OCI-LY7 (cell line): ENCODE results near the gene IRAK1. TPM values are rescaled to one million over a fixed set of nuclear protein-coding genes. Genes with fewer than 3 reads are reported as not detected.

ENCODE experiments used
- BruUV-seq: library from RNA; stranded (reverse); fragments of 400-500 nt; replicated peaks from 2 replicates; lab custom pipeline; 2021; lab: Mats Ljungman, UMichigan
- CTCF ChIA-PET: fragments of 300-600 bp; sonication (Branson Sonifier 250); formaldehyde crosslinking; loops from one replicate; lab custom pipeline; 2022; ENCODE audit warnings: antibody characterized with exemption; ENCODE audit not compliant: unreplicated experiment; lab: Charles Lee
- POLR2A ChIA-PET: fragments of 300-600 bp; sonication (Branson Sonifier 250); formaldehyde crosslinking; loops from one replicate; lab custom pipeline; 2022; ENCODE audit warnings: antibody characterized with exemption; lab: Charles Lee
- DNase-seq: peaks from one replicate; pipeline ENCODE4 v3.0.0-alpha.2; 2015; ENCODE audit warnings: low spot score
- H2AFZ ChIP-seq: fragments of 200-600 bp; sonication (generic), shearing (Covaris generic); 2 replicates; pipeline ENCODE4 v1.6.1; 2014; ENCODE audit warnings: mild to moderate bottlenecking, antibody characterized with exemption, low read length, moderate library complexity
- H3K27ac ChIP-seq: fragments of 200-600 bp; sonication (generic); 2 replicates; pipeline ENCODE4 v1.5.1; 2014; ENCODE audit warnings: mixed run types, low read depth, mild to moderate bottlenecking, moderate library complexity, low read length, inconsistent platforms; ENCODE audit not compliant: poor library complexity, severe bottlenecking
- H3K36me3 ChIP-seq: fragments of 200-600 bp; sonication (generic); 2 replicates; pipeline ENCODE4 v1.6.1; 2014; ENCODE audit warnings: mild to moderate bottlenecking, antibody characterized with exemption, low read length, moderate library complexity, mixed read lengths; ENCODE audit not compliant: insufficient read depth
- H3K4me1 ChIP-seq: fragments of 200-600 bp; sonication (generic); 2 replicates; pipeline ENCODE4 v1.5.1; 2014; ENCODE audit warnings: mild to moderate bottlenecking, low read length; ENCODE audit not compliant: insufficient read depth, poor library complexity, severe bottlenecking
- H3K4me2 ChIP-seq: fragments of 200-600 bp; sonication (generic); 2 replicates; pipeline ENCODE4 v1.6.1; 2014; ENCODE audit warnings: mild to moderate bottlenecking, low read length
- H3K4me3 ChIP-seq: fragments of 200-600 bp; sonication (generic); 2 replicates; pipeline ENCODE4 v1.5.1; 2014; ENCODE audit warnings: mild to moderate bottlenecking, low read depth, low read length; ENCODE audit not compliant: poor library complexity, severe bottlenecking
- H3K79me2 ChIP-seq: fragments of 200-600 bp; sonication (generic); 2 replicates; pipeline ENCODE4 v1.6.1; 2016; ENCODE audit warnings: low read depth, mild to moderate bottlenecking, low read length, moderate library complexity, mixed read lengths; ENCODE audit not compliant: insufficient read depth
- H3K9me2 ChIP-seq: fragments of 200-600 bp; sonication (generic); 2 replicates; pipeline ENCODE4 v1.6.1; 2016; ENCODE audit warnings: mild to moderate bottlenecking, low read length, mixed read lengths; ENCODE audit not compliant: insufficient read depth
- H3K9me3 ChIP-seq: fragments of 200-600 bp; sonication (generic); 2 replicates; pipeline ENCODE4 v1.6.1; 2014; ENCODE audit warnings: mild to moderate bottlenecking, mixed run types, low read length, mixed read lengths
- H4K20me1 ChIP-seq: fragments of 200-600 bp; sonication (generic); 2 replicates; pipeline ENCODE4 v1.6.1; 2014; ENCODE audit warnings: mild to moderate bottlenecking, antibody characterized with exemption, low read length, moderate library complexity, mixed read lengths; ENCODE audit not compliant: insufficient read depth
- EZH2phosphoT487 ChIP-seq: fragments of 200-600 bp; sonication (generic); IDR thresholded peaks from 2 replicates; pipeline ENCODE4 v1.6.1; 2018; ENCODE audit warnings: low read depth, borderline replicate concordance, mild to moderate bottlenecking, mixed run types, antibody characterized with exemption, low read length, moderate library complexity, mixed read lengths
- intact Hi-C: fragments of 100-400 bp; cut with micrococcal nuclease; formaldehyde crosslinking; loops from one replicate; pipeline ENCODE4 v1.10.0; 2022; ENCODE audit not compliant: unreplicated experiment
- total RNA-seq, 2 experiments: library from RNA; depleted of rRNA in 1 of 2; stranded (reverse); fragments of >200 nt in 1 of 2; shearing (Covaris generic) in 1 of 2; gene quantifications; 2 replicates each; pipeline ENCODE4 v1.2.3, GENCODE V29; 2014 to 2022
- TF ChIP-seq, protein P1 (sequence below): fragments of 200-600 bp; sonication (generic); conservative IDR thresholded peaks from 2 replicates; pipeline ENCODE4 v1.5.1; 2014; ENCODE audit warnings: mild to moderate bottlenecking, antibody characterized with exemption, low read length, moderate library complexity, mixed read lengths

Gene IRAK1
- total RNA-seq, 2 experiments from 2014 or later: 75.5 to 136 TPM

DNA sequence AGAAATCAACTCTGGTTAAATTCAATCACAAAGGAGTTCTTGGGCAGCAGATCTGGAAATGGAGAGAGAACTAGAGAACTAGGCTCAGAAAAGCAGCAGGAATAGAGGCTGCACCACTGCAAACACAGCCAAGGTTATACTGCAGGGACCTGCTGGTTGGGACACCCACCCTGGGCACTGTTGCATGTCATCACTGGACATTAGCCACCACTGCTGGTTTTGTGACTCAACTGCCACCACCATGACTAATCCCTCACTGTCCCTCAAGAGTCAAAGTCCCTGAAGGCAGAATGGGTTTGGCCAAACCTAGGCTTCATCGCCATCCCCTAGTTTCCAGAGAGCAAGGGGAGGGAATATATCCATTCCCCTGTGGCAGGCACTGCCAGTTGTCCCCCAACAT is 38.1 kb upstream of the IRAK1 start:
- intact Hi-C loops: no loop called here
- ChIA-PET CTCF (no interaction called here), POLR2A (interaction anchor here (0.8 kb wide), 1 partner anchor 38 kb away, joined by 4 read pairs; no protein-coding TSS in a partner anchor)
- H3K4me1 ChIP-seq: peaks cover 13% of the 10 kb centered on the region
- no peaks in the 10 kb centered on the region for H3K9me2 ChIP-seq
- H3K27ac ChIP-seq: no peak overlapping the region
- H4K20me1 ChIP-seq: no peaks in the 10 kb centered on the region
- H3K36me3 ChIP-seq: peaks cover 22% of the 10 kb centered on the region
- H3K79me2 ChIP-seq: no peaks in the 10 kb centered on the region; the same call in 1 of the 2 replicates
- H2AFZ ChIP-seq: no peak overlapping the region
- H3K4me3 ChIP-seq: no peak overlapping the region
- H3K4me2 ChIP-seq: no peak overlapping the region
- TF ChIP-seq, protein P1, sequence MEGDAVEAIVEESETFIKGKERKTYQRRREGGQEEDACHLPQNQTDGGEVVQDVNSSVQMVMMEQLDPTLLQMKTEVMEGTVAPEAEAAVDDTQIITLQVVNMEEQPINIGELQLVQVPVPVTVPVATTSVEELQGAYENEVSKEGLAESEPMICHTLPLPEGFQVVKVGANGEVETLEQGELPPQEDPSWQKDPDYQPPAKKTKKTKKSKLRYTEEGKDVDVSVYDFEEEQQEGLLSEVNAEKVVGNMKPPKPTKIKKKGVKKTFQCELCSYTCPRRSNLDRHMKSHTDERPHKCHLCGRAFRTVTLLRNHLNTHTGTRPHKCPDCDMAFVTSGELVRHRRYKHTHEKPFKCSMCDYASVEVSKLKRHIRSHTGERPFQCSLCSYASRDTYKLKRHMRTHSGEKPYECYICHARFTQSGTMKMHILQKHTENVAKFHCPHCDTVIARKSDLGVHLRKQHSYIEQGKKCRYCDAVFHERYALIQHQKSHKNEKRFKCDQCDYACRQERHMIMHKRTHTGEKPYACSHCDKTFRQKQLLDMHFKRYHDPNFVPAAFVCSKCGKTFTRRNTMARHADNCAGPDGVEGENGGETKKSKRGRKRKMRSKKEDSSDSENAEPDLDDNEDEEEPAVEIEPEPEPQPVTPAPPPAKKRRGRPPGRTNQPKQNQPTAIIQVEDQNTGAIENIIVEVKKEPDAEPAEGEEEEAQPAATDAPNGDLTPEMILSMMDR: no peak
- no peak for DNase-seq
- BruUV-seq: no TSS peak
- no peaks in the 10 kb centered on the region for H3K9me3 ChIP-seq

DNA sequence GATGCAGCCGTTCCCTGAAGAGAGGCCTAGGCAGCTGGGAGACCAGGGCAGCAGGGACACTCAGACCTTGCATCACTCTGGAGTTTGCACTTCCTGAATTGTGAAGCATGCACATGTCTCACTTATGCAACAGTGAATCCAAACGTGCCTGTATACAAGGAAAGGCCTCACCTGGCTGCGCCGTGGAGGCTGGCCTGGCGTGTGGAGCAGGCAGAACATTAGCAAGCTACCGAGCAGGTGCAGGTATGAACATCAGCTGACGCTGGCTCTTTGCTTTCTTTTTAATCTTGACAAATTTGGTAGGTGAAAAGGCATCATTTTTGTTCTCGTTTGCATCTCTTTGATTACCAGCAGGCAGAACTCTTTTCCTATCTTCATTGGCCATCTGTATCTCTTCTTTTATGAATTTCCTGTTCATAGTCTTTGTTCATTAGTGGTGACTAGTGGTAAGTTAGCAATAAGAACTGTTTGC is 37.1 kb upstream of the IRAK1 start:
- POLR2A ChIA-PET: no interaction called here
- Histone ChIP-seq H3K4me2 (no peak overlapping the region; the same call in 1 of the 2 replicates), H4K20me1 (no peaks in the 10 kb centered on the region), H3K9me2 (no peaks in the 10 kb centered on the region), H3K4me3 (no peak overlapping the region), H3K9me3 (no peaks in the 10 kb centered on the region), H3K4me1 (peaks cover 13% of the 10 kb centered on the region), H3K27ac (peak overlapping the region; percentile 29), H2AFZ (no peak overlapping the region), H3K79me2 (no peaks in the 10 kb centered on the region; the same call in 1 of the 2 replicates), H3K36me3 (peaks cover 22% of the 10 kb centered on the region)
- DNase-seq: peak; percentile 7
- CTCF ChIA-PET: interaction anchor here (0.6 kb wide), 1 partner anchor 10 kb away, joined by 3 read pairs; no protein-coding TSS in a partner anchor
- no peak for TF ChIP-seq EZH2phosphoT487
- TF ChIP-seq, protein P1: no peak
- no TSS peak for BruUV-seq
- intact Hi-C loops: no loop called here

DNA sequence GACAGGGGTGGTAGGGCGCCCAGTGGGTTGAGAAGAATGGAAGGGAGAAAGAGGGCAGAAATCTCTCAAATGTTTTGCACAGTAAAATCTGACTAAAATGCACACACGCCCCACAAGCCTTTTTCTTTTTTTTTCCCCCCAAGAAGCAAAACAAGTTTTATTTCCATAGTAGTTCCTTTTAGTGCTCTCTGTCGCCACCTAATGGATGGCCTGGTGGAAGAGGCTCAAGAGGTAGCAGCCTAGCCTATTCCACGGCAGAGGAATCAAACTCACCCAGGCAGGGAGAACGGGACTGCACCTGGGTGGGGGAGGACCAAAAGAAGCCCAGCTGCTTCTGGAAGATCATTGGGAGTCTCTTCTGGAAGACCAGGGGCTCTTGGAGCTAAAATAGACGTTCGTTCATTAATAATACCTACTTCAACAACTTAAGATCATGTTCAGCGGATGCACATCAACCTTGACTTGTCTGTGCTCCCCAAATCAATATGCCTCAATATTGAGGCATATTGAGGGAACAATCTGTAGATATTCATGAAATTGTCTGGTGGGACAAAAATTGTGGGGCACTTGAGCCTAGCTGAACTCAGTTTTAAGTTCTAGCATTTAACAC is 31.6 kb upstream of the IRAK1 start:
- Histone ChIP-seq H2AFZ (no peak overlapping the region), H3K9me2 (no peaks in the 10 kb centered on the region), H3K9me3 (no peaks in the 10 kb centered on the region), H3K4me1 (no peaks in the 10 kb centered on the region), H3K36me3 (peaks cover 16% of the 10 kb centered on the region), H4K20me1 (no peaks in the 10 kb centered on the region), H3K27ac (no peak overlapping the region), H3K79me2 (no peaks in the 10 kb centered on the region), H3K4me2 (no peak overlapping the region), H3K4me3 (no peak overlapping the region)
- no TSS peak for BruUV-seq
- TF ChIP-seq, protein P1: peak; percentile 78
- TF ChIP-seq EZH2phosphoT487: no peak
- intact Hi-C loops: no loop called here
- DNase-seq: peak; percentile 60
- POLR2A ChIA-PET: no interaction called here
- CTCF ChIA-PET: no interaction called here
